OCI-LY3 (cell line): Measurements from ENCODE around the gene CCDC27.

Experiments
- EZH2phosphoT487 ChIP-seq: fragments of 200-600 bp; shearing (Covaris generic); IDR thresholded peaks from 2 replicates; pipeline ENCODE4 v1.6.1; 2018; ENCODE audit warnings: antibody characterized with exemption, mixed run types, low read depth
- TF ChIP-seq, protein P1 (sequence below): fragments of 200-600, 300-600 bp; sonication (generic); IDR thresholded peaks from 2 replicates; pipeline ENCODE4 v1.5.1; 2014; ENCODE audit warnings: antibody characterized with exemption, low read length, low read depth

DNA sequence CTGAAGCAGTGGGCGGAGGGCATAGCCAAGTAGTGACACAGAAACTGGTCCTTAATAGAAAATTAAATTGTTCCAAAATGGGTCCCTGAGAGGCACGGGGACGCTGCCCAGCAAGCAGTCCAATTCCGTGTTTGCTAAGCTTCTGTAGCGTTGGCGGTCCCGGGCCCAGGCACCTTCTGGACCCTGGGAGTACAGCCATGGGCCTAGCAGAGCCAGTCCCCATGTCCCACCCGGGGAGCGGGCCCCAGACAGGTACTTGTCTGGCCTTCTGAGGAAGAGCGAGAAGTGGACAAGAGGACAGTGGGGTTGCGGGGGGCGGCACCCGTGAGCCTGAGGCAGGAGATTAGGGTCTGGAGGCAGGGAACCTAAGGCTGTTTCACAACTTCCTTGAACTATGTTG lies 11.5 kb upstream of the CCDC27 start:
- TF ChIP-seq, protein P1, sequence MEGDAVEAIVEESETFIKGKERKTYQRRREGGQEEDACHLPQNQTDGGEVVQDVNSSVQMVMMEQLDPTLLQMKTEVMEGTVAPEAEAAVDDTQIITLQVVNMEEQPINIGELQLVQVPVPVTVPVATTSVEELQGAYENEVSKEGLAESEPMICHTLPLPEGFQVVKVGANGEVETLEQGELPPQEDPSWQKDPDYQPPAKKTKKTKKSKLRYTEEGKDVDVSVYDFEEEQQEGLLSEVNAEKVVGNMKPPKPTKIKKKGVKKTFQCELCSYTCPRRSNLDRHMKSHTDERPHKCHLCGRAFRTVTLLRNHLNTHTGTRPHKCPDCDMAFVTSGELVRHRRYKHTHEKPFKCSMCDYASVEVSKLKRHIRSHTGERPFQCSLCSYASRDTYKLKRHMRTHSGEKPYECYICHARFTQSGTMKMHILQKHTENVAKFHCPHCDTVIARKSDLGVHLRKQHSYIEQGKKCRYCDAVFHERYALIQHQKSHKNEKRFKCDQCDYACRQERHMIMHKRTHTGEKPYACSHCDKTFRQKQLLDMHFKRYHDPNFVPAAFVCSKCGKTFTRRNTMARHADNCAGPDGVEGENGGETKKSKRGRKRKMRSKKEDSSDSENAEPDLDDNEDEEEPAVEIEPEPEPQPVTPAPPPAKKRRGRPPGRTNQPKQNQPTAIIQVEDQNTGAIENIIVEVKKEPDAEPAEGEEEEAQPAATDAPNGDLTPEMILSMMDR = no peak
- no peak for TF ChIP-seq EZH2phosphoT487
